ENCODE data around the gene DPYD. TPM values are rescaled to one million over a fixed set of nuclear protein-coding genes. Genes with fewer than 3 reads are reported as not detected.

DPYD gene
- total RNA-seq, 1 experiment from 2014 or later: 0.46 TPM

DNA sequence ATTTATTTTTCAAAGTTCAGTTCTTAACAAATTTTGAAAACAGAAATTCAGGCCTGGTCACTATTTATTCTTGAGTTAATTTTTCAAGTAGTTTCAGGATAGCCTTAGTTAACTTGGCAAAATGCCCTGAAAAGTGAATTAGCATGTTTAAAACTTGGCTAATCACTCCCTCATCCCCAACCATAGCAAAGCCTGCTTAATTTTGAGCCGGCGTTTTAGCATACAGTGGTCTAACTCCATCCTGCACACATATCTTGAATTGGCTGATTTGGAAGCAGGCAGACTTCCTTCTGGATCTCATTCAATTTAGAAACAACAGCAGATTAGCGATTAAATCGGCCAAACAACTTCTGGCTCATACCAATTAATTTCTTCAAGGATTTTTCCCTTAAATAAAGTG lies 760.0 kb downstream of the DPYD start:
- Mint-ChIP-seq H3K4me3 (no peak overlapping the region), H3K36me3 (no peaks in the 10 kb centered on the region), H3K9me3 (peaks cover 15% of the 10 kb centered on the region), H3K4me1 (no peaks in the 10 kb centered on the region), H3K27ac (no peak overlapping the region), H3K27me3 (ENCODE audit: low read depth) (no peaks in the 10 kb centered on the region)
- ATAC-seq (no peak), DNase-seq (ENCODE audit: low spot score) (no peak)
- POLR2A ChIA-PET: no interaction called here
- no peak for TF ChIP-seq HMGXB4 (CRISPR knock-in tag; IDR thresholded peaks at IDR 0.05)
- TF ChIP-seq ETV6 (CRISPR knock-in tag; IDR thresholded peaks at IDR 0.05): no peak
- TF ChIP-seq GRHL2 (CRISPR knock-in tag; IDR thresholded peaks at IDR 0.05; ENCODE audit: insufficient replicate concordance, severe bottlenecking): no peak
- CTCF ChIA-PET: no interaction called here

- POLR2A ChIA-PET: no interaction called here
- Mint-ChIP-seq H3K4me3 (no peak overlapping the region), H3K4me1 (no peaks in the 10 kb centered on the region), H3K27ac (no peak overlapping the region), H3K27me3 (ENCODE audit: low read depth) (no peaks in the 10 kb centered on the region), H3K9me3 (peaks cover 13% of the 10 kb centered on the region), H3K36me3 (no peaks in the 10 kb centered on the region)
- TF ChIP-seq NFATC4 (CRISPR knock-in tag; IDR thresholded peaks at IDR 0.05) (no peak), FOXP1 (CRISPR knock-in tag; IDR thresholded peaks at IDR 0.05; ENCODE audit: borderline replicate concordance) (no peak), JUN (CRISPR knock-in tag; IDR thresholded peaks at IDR 0.05) (no peak)
- TF ChIP-seq, protein P1, sequence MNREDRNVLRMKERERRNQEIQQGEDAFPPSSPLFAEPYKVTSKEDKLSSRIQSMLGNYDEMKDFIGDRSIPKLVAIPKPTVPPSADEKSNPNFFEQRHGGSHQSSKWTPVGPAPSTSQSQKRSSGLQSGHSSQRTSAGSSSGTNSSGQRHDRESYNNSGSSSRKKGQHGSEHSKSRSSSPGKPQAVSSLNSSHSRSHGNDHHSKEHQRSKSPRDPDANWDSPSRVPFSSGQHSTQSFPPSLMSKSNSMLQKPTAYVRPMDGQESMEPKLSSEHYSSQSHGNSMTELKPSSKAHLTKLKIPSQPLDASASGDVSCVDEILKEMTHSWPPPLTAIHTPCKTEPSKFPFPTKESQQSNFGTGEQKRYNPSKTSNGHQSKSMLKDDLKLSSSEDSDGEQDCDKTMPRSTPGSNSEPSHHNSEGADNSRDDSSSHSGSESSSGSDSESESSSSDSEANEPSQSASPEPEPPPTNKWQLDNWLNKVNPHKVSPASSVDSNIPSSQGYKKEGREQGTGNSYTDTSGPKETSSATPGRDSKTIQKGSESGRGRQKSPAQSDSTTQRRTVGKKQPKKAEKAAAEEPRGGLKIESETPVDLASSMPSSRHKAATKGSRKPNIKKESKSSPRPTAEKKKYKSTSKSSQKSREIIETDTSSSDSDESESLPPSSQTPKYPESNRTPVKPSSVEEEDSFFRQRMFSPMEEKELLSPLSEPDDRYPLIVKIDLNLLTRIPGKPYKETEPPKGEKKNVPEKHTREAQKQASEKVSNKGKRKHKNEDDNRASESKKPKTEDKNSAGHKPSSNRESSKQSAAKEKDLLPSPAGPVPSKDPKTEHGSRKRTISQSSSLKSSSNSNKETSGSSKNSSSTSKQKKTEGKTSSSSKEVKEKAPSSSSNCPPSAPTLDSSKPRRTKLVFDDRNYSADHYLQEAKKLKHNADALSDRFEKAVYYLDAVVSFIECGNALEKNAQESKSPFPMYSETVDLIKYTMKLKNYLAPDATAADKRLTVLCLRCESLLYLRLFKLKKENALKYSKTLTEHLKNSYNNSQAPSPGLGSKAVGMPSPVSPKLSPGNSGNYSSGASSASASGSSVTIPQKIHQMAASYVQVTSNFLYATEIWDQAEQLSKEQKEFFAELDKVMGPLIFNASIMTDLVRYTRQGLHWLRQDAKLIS (CRISPR knock-in tag; IDR thresholded peaks at IDR 0.05; ENCODE audit: borderline replicate concordance): no peak
- TF ChIP-seq, protein P2, sequence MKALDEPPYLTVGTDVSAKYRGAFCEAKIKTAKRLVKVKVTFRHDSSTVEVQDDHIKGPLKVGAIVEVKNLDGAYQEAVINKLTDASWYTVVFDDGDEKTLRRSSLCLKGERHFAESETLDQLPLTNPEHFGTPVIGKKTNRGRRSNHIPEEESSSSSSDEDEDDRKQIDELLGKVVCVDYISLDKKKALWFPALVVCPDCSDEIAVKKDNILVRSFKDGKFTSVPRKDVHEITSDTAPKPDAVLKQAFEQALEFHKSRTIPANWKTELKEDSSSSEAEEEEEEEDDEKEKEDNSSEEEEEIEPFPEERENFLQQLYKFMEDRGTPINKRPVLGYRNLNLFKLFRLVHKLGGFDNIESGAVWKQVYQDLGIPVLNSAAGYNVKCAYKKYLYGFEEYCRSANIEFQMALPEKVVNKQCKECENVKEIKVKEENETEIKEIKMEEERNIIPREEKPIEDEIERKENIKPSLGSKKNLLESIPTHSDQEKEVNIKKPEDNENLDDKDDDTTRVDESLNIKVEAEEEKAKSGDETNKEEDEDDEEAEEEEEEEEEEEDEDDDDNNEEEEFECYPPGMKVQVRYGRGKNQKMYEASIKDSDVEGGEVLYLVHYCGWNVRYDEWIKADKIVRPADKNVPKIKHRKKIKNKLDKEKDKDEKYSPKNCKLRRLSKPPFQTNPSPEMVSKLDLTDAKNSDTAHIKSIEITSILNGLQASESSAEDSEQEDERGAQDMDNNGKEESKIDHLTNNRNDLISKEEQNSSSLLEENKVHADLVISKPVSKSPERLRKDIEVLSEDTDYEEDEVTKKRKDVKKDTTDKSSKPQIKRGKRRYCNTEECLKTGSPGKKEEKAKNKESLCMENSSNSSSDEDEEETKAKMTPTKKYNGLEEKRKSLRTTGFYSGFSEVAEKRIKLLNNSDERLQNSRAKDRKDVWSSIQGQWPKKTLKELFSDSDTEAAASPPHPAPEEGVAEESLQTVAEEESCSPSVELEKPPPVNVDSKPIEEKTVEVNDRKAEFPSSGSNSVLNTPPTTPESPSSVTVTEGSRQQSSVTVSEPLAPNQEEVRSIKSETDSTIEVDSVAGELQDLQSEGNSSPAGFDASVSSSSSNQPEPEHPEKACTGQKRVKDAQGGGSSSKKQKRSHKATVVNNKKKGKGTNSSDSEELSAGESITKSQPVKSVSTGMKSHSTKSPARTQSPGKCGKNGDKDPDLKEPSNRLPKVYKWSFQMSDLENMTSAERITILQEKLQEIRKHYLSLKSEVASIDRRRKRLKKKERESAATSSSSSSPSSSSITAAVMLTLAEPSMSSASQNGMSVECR (CRISPR knock-in tag; IDR thresholded peaks at IDR 0.05; ENCODE audit: borderline replicate concordance): no peak
- CTCF ChIA-PET: no interaction called here
- DNase-seq (ENCODE audit: low spot score) (no peak), ATAC-seq (no peak)
Measured at GRCh38 chr1:97159342-97159741, 761.5 kb downstream of the DPYD start.

GRCh38 chr1:97158691-97159096 lies 762.1 kb downstream of the DPYD start:
- H3K4me3 Mint-ChIP-seq: no peak overlapping the region
- no peaks in the 10 kb centered on the region for H3K27me3 Mint-ChIP-seq (ENCODE audit: low read depth)
- ATAC-seq (no peak), DNase-seq (ENCODE audit: low spot score) (no peak)
- no peak overlapping the region for H3K27ac Mint-ChIP-seq
- CTCF ChIA-PET: no interaction called here
- POLR2A ChIA-PET: no interaction called here
- H3K9me3 Mint-ChIP-seq: peaks cover 13% of the 10 kb centered on the region
- H3K4me1 Mint-ChIP-seq: no peaks in the 10 kb centered on the region
- H3K36me3 Mint-ChIP-seq: no peaks in the 10 kb centered on the region
- TF ChIP-seq E2F4 (CRISPR knock-in tag; IDR thresholded peaks at IDR 0.05; ENCODE audit: borderline replicate concordance, low read depth) (no peak), ZNF232 (CRISPR knock-in tag; IDR thresholded peaks at IDR 0.05) (no peak), JUN (CRISPR knock-in tag; IDR thresholded peaks at IDR 0.05) (no peak), FOXK1 (CRISPR knock-in tag; IDR thresholded peaks at IDR 0.05) (no peak), TP53 (CRISPR knock-in tag; IDR thresholded peaks at IDR 0.05) (no peak), EMX1 (CRISPR knock-in tag; IDR thresholded peaks at IDR 0.05) (no peak), SMAD4 (CRISPR knock-in tag; IDR thresholded peaks at IDR 0.05) (no peak), MYBL2 (CRISPR knock-in tag; IDR thresholded peaks at IDR 0.05) (no peak), GABPB1 (CRISPR knock-in tag; IDR thresholded peaks at IDR 0.05) (no peak), ZNF423 (CRISPR knock-in tag; IDR thresholded peaks at IDR 0.05) (no peak)
- TF ChIP-seq, protein P3, sequence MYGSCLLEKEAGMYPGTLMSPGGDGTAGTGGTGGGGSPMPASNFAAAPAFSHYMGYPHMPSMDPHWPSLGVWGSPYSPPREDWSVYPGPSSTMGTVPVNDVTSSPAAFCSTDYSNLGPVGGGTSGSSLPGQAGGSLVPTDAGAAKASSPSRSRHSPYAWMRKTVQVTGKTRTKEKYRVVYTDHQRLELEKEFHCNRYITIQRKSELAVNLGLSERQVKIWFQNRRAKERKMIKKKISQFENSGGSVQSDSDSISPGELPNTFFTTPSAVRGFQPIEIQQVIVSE (CRISPR knock-in tag; IDR thresholded peaks at IDR 0.05; ENCODE audit: borderline replicate concordance): no peak
- TF ChIP-seq, protein P4, sequence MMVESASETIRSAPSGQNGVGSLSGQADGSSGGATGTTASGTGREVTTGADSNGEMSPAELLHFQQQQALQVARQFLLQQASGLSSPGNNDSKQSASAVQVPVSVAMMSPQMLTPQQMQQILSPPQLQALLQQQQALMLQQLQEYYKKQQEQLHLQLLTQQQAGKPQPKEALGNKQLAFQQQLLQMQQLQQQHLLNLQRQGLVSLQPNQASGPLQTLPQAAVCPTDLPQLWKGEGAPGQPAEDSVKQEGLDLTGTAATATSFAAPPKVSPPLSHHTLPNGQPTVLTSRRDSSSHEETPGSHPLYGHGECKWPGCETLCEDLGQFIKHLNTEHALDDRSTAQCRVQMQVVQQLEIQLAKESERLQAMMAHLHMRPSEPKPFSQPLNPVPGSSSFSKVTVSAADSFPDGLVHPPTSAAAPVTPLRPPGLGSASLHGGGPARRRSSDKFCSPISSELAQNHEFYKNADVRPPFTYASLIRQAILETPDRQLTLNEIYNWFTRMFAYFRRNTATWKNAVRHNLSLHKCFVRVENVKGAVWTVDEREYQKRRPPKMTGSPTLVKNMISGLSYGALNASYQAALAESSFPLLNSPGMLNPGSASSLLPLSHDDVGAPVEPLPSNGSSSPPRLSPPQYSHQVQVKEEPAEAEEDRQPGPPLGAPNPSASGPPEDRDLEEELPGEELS (CRISPR knock-in tag; IDR thresholded peaks at IDR 0.05): no peak

Measured in WTC11 (cell line).